A673 (cell line): ENCODE data around the gene ARHGEF19. TPM values are rescaled to one million over a fixed set of nuclear protein-coding genes. Genes with fewer than 3 reads are reported as not detected.
"Not testable (repeated sequence)": the region's sequence is repeated elsewhere in the genome, so short reads cannot be mapped to it uniquely, and the experiment has no call there.

ENCODE experiments used
- BruUV-seq: library from RNA; stranded (reverse); fragments of 400-500 nt; replicated peaks from 2 replicates; lab custom pipeline; 2021; lab: Mats Ljungman, UMichigan
- CTCF ChIA-PET: fragments of 300-600 bp; sonication (Branson Sonifier 250); formaldehyde crosslinking; loops from one replicate; lab custom pipeline; 2022; ENCODE audit warnings: antibody characterized with exemption; lab: Charles Lee
- POLR2A ChIA-PET: fragments of 300-600 bp; sonication (Branson Sonifier 250); formaldehyde crosslinking; loops from one replicate; lab custom pipeline; 2022; ENCODE audit warnings: antibody characterized with exemption; ENCODE audit not compliant: low non-redundant PET; lab: Charles Lee
- DNase-seq: peaks from one replicate; pipeline ENCODE4 v3.0.0-alpha.2; 2015; ENCODE audit warnings: low spot score
- H3K27ac ChIP-seq: fragments of 200-600 bp; sonication (generic); 2 replicates; pipeline ENCODE4 v1.5.1; 2016; ENCODE audit warnings: mixed run types, low read depth, mild to moderate bottlenecking, mixed read lengths, antibody characterized with exemption, low read length; ENCODE audit not compliant: poor library complexity, severe bottlenecking
- H3K27me3 ChIP-seq: fragments of 200-600 bp; sonication (generic); replicated peaks from 2 replicates; pipeline ENCODE4 v1.6.1; 2017; ENCODE audit warnings: mixed run types, low read depth, mild to moderate bottlenecking, mixed read lengths, antibody characterized with exemption, low read length; ENCODE audit not compliant: insufficient read depth, poor library complexity
- H3K36me3 ChIP-seq: fragments of 200-600 bp; sonication (generic); 2 replicates; pipeline ENCODE4 v1.6.1; 2016; ENCODE audit warnings: mixed run types, mild to moderate bottlenecking, mixed read lengths, antibody characterized with exemption, low read length; ENCODE audit not compliant: insufficient read depth, poor library complexity, severe bottlenecking
- H3K4me1 ChIP-seq: fragments of 200-600 bp; sonication (generic); 2 replicates; pipeline ENCODE4 v1.6.1; 2017; ENCODE audit warnings: mixed run types, mild to moderate bottlenecking, mixed read lengths, antibody characterized with exemption, low read length; ENCODE audit not compliant: insufficient read depth, poor library complexity, severe bottlenecking
- H3K4me3 ChIP-seq: fragments of 200-600 bp; sonication (generic); 2 replicates; pipeline ENCODE4 v1.5.1; 2016; ENCODE audit warnings: low read depth, mixed run types, mild to moderate bottlenecking, mixed read lengths, low read length; ENCODE audit not compliant: poor library complexity, severe bottlenecking
- H3K9me3 ChIP-seq: fragments of 200-600 bp; sonication (generic); 2 replicates; pipeline ENCODE4 v1.6.1; 2016; ENCODE audit warnings: mixed run types, low read depth, mild to moderate bottlenecking, mixed read lengths, antibody characterized with exemption, low read length; ENCODE audit not compliant: poor library complexity, severe bottlenecking
- CTCF ChIP-seq: fragments of 300-800, 200-600 bp; sonication (generic); conservative IDR thresholded peaks from 2 replicates; pipeline ENCODE4 v1.5.1; 2017; ENCODE audit warnings: low read depth, mild to moderate bottlenecking, antibody characterized with exemption, low read length, moderate library complexity, mixed read lengths
- EZH2 ChIP-seq: fragments of 200-600 bp; sonication (generic); IDR thresholded peaks from 2 replicates; pipeline ENCODE4 v1.6.1; 2017; ENCODE audit warnings: borderline replicate concordance, low read depth, mild to moderate bottlenecking, mixed read lengths, antibody characterized with exemption, low read length; ENCODE audit not compliant: poor library complexity, severe bottlenecking
- intact Hi-C: fragments of 100-400 bp; cut with micrococcal nuclease; formaldehyde crosslinking; loops from one replicate; pipeline ENCODE4 v1.10.0; 2022; ENCODE audit not compliant: unreplicated experiment
- total RNA-seq: library from RNA; stranded (reverse); gene quantifications from 2 replicates; pipeline ENCODE4 v1.2.3, GENCODE V29; 2021

The ARHGEF19 gene
- total RNA-seq, 1 experiment from 2014 or later: 5.2 TPM

- H3K4me1 ChIP-seq: peaks cover 16% of the 10 kb centered on the region
- intact Hi-C loops: no loop called here
- DNase-seq: no peak
- BruUV-seq: no TSS peak
- ChIA-PET POLR2A (no interaction called here), CTCF (no interaction called here)
- no peaks in the 10 kb centered on the region for H3K9me3 ChIP-seq
- no peak overlapping the region for H3K27ac ChIP-seq
- H3K4me3 ChIP-seq: no peak overlapping the region
- TF ChIP-seq CTCF: no peak
- TF ChIP-seq EZH2: no peak
- H3K36me3 ChIP-seq: no peaks in the 10 kb centered on the region
- no peaks in the 10 kb centered on the region for H3K27me3 ChIP-seq
These were observed 42.2 kb downstream of the ARHGEF19 start for GRCh38 chr1:16170283-16170673.

- Histone ChIP-seq H3K9me3 (no peaks in the 10 kb centered on the region), H3K27me3 (no peaks in the 10 kb centered on the region), H3K4me1 (peaks cover 15% of the 10 kb centered on the region), H3K4me3 (no peak overlapping the region), H3K27ac (peak overlapping the region; percentile 35), H3K36me3 (no peaks in the 10 kb centered on the region)
- CTCF ChIA-PET: no interaction called here
- intact Hi-C loops: no loop called here
- TF ChIP-seq EZH2: no peak
- TF ChIP-seq CTCF: no peak
- no TSS peak for BruUV-seq
- no peak for DNase-seq
- POLR2A ChIA-PET: no interaction called here
These were observed 43.7 kb downstream of the ARHGEF19 start for GRCh38 chr1:16168622-16169360.

- H3K27me3 ChIP-seq, H3K9me3 ChIP-seq, POLR2A ChIA-PET, BruUV-seq, CTCF ChIA-PET, H3K36me3 ChIP-seq, DNase-seq, H3K27ac ChIP-seq, intact Hi-C loops: not testable (repeated sequence)
- peaks cover 15% of the 10 kb centered on the region for H3K4me1 ChIP-seq
- H3K4me3 ChIP-seq: peak overlapping the region; percentile 56
These were observed 44.3 kb downstream of the ARHGEF19 start for GRCh38 chr1:16168144-16168495.
